SK-N-SH (cell line): ENCODE results near the gene SEMA3G. TPM values are rescaled to one million over a fixed set of nuclear protein-coding genes. Genes with fewer than 3 reads are reported as not detected.

Source experiments
- CTCF ChIA-PET: fragments of 300-600, 350-600 bp; formaldehyde crosslinking; extraction: SDS; loops from one replicate; lab custom pipeline; 2021; lab: Yijun Ruan, JAX
- POLR2A ChIA-PET: fragments of 350-600 bp; sonication (Branson Sonifier 250); formaldehyde crosslinking; extraction: SDS; loops from one replicate; lab custom pipeline; 2020; ENCODE audit warnings: antibody characterized with exemption, inconsistent platforms; lab: Yijun Ruan, JAX
- DNase-seq: peaks from one replicate; pipeline ENCODE4 v3.0.0; 2012
- H2AFZ ChIP-seq: fragments of 200-600 bp; sonication (generic); 2 replicates; pipeline ENCODE4 v1.8.1; 2016; ENCODE audit warnings: antibody characterized with exemption, mild to moderate bottlenecking, low read depth
- H3F3A ChIP-seq: fragments of 200-600 bp; sonication (generic); replicated peaks from 2 replicates; pipeline ENCODE3; 2016; ENCODE audit warnings: antibody characterized with exemption, mild to moderate bottlenecking; ENCODE audit not compliant: insufficient read depth
- H3K27ac ChIP-seq, 2 experiments: fragments of 200-500 bp in 1 of 2; fragments of 200-600 bp in 1 of 2; sonication (Bioruptor generic) in 1 of 2; sonication (generic), shearing (Covaris generic) in 1 of 2; 2 replicates each; pipeline versions ENCODE4 v1.5.1 to v1.6.1; 2014 to 2016; ENCODE audit warnings: low read depth in 2 of 2, inconsistent platforms in 1 of 2, low read length in 1 of 2, mild to moderate bottlenecking in 1 of 2, mixed read lengths in 1 of 2
- H3K27me3 ChIP-seq: fragments of 200-600 bp; sonication (generic), shearing (Covaris generic); 2 replicates; pipeline ENCODE4 v1.6.1; 2016; ENCODE audit warnings: mixed run types; ENCODE audit not compliant: insufficient read depth
- H3K36me3 ChIP-seq, 2 experiments: fragments of 200-500 bp in 1 of 2; fragments of 200-600 bp in 1 of 2; sonication (Bioruptor generic) in 1 of 2; sonication (generic) in 1 of 2; replicated peaks in 1 of 2; 2 replicates each; pipeline versions ENCODE3 to v1.5.1; 2014 to 2016; ENCODE audit warnings: low read length in 1 of 2, mild to moderate bottlenecking in 1 of 2; ENCODE audit not compliant: insufficient read depth in 2 of 2, control insufficient read depth in 1 of 2
- H3K4me1 ChIP-seq, 2 experiments: fragments of 200-500 bp in 1 of 2; fragments of 200-600 bp in 1 of 2; sonication (Bioruptor generic) in 1 of 2; sonication (generic), shearing (Covaris generic) in 1 of 2; 2 replicates each; pipeline versions ENCODE4 v1.5.1 to v1.6.1; 2014 to 2016; ENCODE audit warnings: low read depth in 1 of 2, low read length in 1 of 2, mixed run types in 1 of 2; ENCODE audit not compliant: insufficient read depth in 2 of 2, control insufficient read depth in 1 of 2
- H3K4me2 ChIP-seq: fragments of 200-600 bp; sonication (generic), shearing (Covaris generic); 2 replicates; pipeline ENCODE4 v1.6.1; 2017; ENCODE audit warnings: mixed run types
- H3K4me3 ChIP-seq, 2 experiments: fragments of 200-500 bp in 1 of 2; fragments of 200-600 bp in 1 of 2; sonication (Bioruptor generic) in 1 of 2; sonication (generic), shearing (Covaris generic) in 1 of 2; 2 replicates each; pipeline versions ENCODE4 v1.5.1 to v1.8.1; 2014 to 2016; ENCODE audit warnings: low read depth in 2 of 2, inconsistent platforms in 1 of 2, low read length in 1 of 2, mild to moderate bottlenecking in 1 of 2, mixed read lengths in 1 of 2, moderate library complexity in 1 of 2
- H3K79me2 ChIP-seq: fragments of 200-600 bp; sonication (generic); 2 replicates; pipeline ENCODE4 v1.8.1; 2017; ENCODE audit warnings: mild to moderate bottlenecking; ENCODE audit not compliant: insufficient read depth
- H3K9ac ChIP-seq: fragments of 200-600 bp; sonication (generic); 2 replicates; pipeline ENCODE4 v1.6.1; 2017; ENCODE audit warnings: mixed run types
- H3K9me2 ChIP-seq: fragments of 200-600 bp; sonication (generic); 2 replicates; pipeline ENCODE4 v1.6.1; 2017; ENCODE audit warnings: mixed run types
- H3K9me3 ChIP-seq: fragments of 200-600 bp; sonication (generic); 2 replicates; pipeline ENCODE4 v1.6.1; 2017; ENCODE audit warnings: mixed run types, mild to moderate bottlenecking, moderate library complexity
- H4K20me1 ChIP-seq: fragments of 200-600 bp; sonication (generic); 2 replicates; pipeline ENCODE4 v1.6.1; 2017; ENCODE audit warnings: mild to moderate bottlenecking, mixed run types; ENCODE audit not compliant: insufficient read depth
- CHD2 ChIP-seq: fragments of 150-350 bp; IDR thresholded peaks from 2 replicates; pipeline ENCODE4 v1.6.1; 2018; ENCODE audit warnings: low read length; ENCODE audit not compliant: partially characterized antibody
- CTCF ChIP-seq: fragments of 200-600 bp; sonication (generic); IDR thresholded peaks from 2 replicates; pipeline ENCODE4 v1.6.1; 2017; ENCODE audit warnings: antibody characterized with exemption, mild to moderate bottlenecking, moderate library complexity
- EZH2phosphoT487 ChIP-seq: fragments of 200-600 bp; sonication (generic); IDR thresholded peaks from 2 replicates; pipeline ENCODE4 v1.6.1; 2017; ENCODE audit warnings: low read depth, mixed run types, mild to moderate bottlenecking, antibody characterized with exemption, moderate library complexity, borderline replicate concordance
- FOXJ3 ChIP-seq: sonication (generic); formaldehyde crosslinking; IDR thresholded peaks from 2 replicates; pipeline ENCODE4 v1.5.1; 2020; ENCODE audit warnings: mild to moderate bottlenecking, missing genetic modification reagents
- FOXM1 ChIP-seq: IDR thresholded peaks from 2 replicates; pipeline ENCODE4 v1.4.0; 2012; ENCODE audit warnings: low read depth, mild to moderate bottlenecking
- GATA2 ChIP-seq: sonication (generic); formaldehyde crosslinking; IDR thresholded peaks from 2 replicates; pipeline ENCODE4 v1.5.0; 2020; ENCODE audit warnings: mild to moderate bottlenecking, missing genetic modification reagents
- IRF3 ChIP-seq: fragments of 150-350 bp; IDR thresholded peaks from 2 replicates; pipeline ENCODE4 v1.6.1; 2016; ENCODE audit warnings: mild to moderate bottlenecking, low read depth, low read length
- MAX ChIP-seq: IDR thresholded peaks from 2 replicates; pipeline ENCODE4 v1.4.0; 2012; ENCODE audit warnings: low read depth
- MEF2A ChIP-seq: IDR thresholded peaks from 2 replicates; pipeline ENCODE4 v1.4.0; 2012; ENCODE audit warnings: low read depth, borderline replicate concordance
- NFIC ChIP-seq: IDR thresholded peaks from 2 replicates; pipeline ENCODE4 v1.4.0; 2012; ENCODE audit warnings: borderline replicate concordance
- NRF1 ChIP-seq: IDR thresholded peaks from 2 replicates; pipeline ENCODE4 v1.6.1; 2012; ENCODE audit warnings: low read depth, mild to moderate bottlenecking, low read length
- PBX3 ChIP-seq: IDR thresholded peaks from 2 replicates; pipeline ENCODE4; 2012
- RCOR1 ChIP-seq: fragments of 150-350 bp; IDR thresholded peaks from 2 replicates; pipeline ENCODE4 v1.6.1; 2017; ENCODE audit warnings: antibody characterized with exemption, low read length
- REST ChIP-seq: IDR thresholded peaks from 2 replicates; pipeline ENCODE4 v1.6.1; 2012; ENCODE audit warnings: mild to moderate bottlenecking, low read depth, low read length, moderate library complexity
- RFX5 ChIP-seq: IDR thresholded peaks from 2 replicates; pipeline ENCODE4 v1.6.1; 2012; ENCODE audit warnings: mild to moderate bottlenecking, improper control_type of control experiment, low read length
- RXRA ChIP-seq: IDR thresholded peaks from 2 replicates; pipeline ENCODE4 v1.4.0; 2012; ENCODE audit warnings: low read depth, mild to moderate bottlenecking, borderline replicate concordance
- SIN3A ChIP-seq: IDR thresholded peaks from 2 replicates; pipeline ENCODE4 v1.6.1; 2012; ENCODE audit warnings: low read depth, mild to moderate bottlenecking, low read length, moderate library complexity, borderline replicate concordance
- TAF1 ChIP-seq: IDR thresholded peaks from 2 replicates; pipeline ENCODE4 v1.6.1; 2012; ENCODE audit warnings: low read depth, mild to moderate bottlenecking, low read length, moderate library complexity, borderline replicate concordance
- TEAD4 ChIP-seq: IDR thresholded peaks from 2 replicates; pipeline ENCODE4 v1.4.0; 2012; ENCODE audit warnings: mild to moderate bottlenecking, borderline replicate concordance; ENCODE audit not compliant: insufficient read depth
- YY1 ChIP-seq: IDR thresholded peaks from 2 replicates; pipeline ENCODE4 v1.4.0; 2012; ENCODE audit warnings: low read depth, mild to moderate bottlenecking
- WGBS: methylation state at CpG from one replicate; pipeline ENCODE4 v1.1.6; 2017; ENCODE audit warnings: low lambda C conversion rate; 5-methylcytosine and 5-hydroxymethylcytosine counted together
- polyA plus RNA-seq, 3 experiments: library from polyadenylated mRNA; depleted of rRNA; stranded (reverse); fragments of >200 nt; gene quantifications; 2 replicates each; pipeline ENCODE4 v1.2.3, GENCODE V29; 2012

SEMA3G gene
- polyA plus RNA-seq, 1 of the 3 experiments (the other 2 are of a cell fraction) = 0.13 TPM

GRCh38 chr3:52423173-52423572, 21.7 kb downstream of the SEMA3G start:
- no peaks in the 10 kb centered on the region for H3K9me2 ChIP-seq
- H3F3A ChIP-seq = no peaks in the 10 kb centered on the region
- POLR2A ChIA-PET = no interaction called here
- CTCF ChIA-PET = interaction anchor here (28.4 kb wide), 1 partner anchor 25 kb away, joined by 578 read pairs; the partner anchor contains the start of genes NISCH, SEMA3G and TNNC1
- no peaks in the 10 kb centered on the region for H3K27me3 ChIP-seq
- no peak overlapping the region for H3K4me3 ChIP-seq
- H3K4me2 ChIP-seq = no peak overlapping the region
- H4K20me1 ChIP-seq = no peaks in the 10 kb centered on the region
- H3K79me2 ChIP-seq = no peaks in the 10 kb centered on the region
- H3K4me1 ChIP-seq = no peaks in the 10 kb centered on the region; a peak in 1 of 4 replicates
- TF ChIP-seq RFX5 = no peak
- TF ChIP-seq NRF1 = no peak
- TF ChIP-seq EZH2phosphoT487 = no peak
- TF ChIP-seq CTCF = no peak
- no peak for TF ChIP-seq TEAD4
- no peak for TF ChIP-seq SIN3A
- no peak for TF ChIP-seq YY1
- no peak for TF ChIP-seq TAF1
- no peak for TF ChIP-seq RXRA
- no peak for TF ChIP-seq CHD2
- TF ChIP-seq MEF2A = no peak
- TF ChIP-seq NFIC = no peak
- TF ChIP-seq MAX = no peak
- no peak for TF ChIP-seq FOXM1
- no peak for TF ChIP-seq FOXJ3 (CRISPR knock-in tag)
- no peak for TF ChIP-seq GATA2 (CRISPR knock-in tag)
- TF ChIP-seq PBX3 = no peak
- no peak for TF ChIP-seq REST
- no peak for TF ChIP-seq IRF3
- no peak for TF ChIP-seq RCOR1
- H3K27ac ChIP-seq = no peak overlapping the region
- no peak for DNase-seq
- no peak overlapping the region for H2AFZ ChIP-seq
- H3K36me3 ChIP-seq = no peaks in the 10 kb centered on the region
- no peaks in the 10 kb centered on the region for H3K9me3 ChIP-seq
- no peak overlapping the region for H3K9ac ChIP-seq
- WGBS = 85% methylated on average over 3 of the region's 5 CpGs
